ENCODE measurements around the gene TEX44. TPM values are rescaled to one million over a fixed set of nuclear protein-coding genes. Genes with fewer than 3 reads are reported as not detected.

Gene TEX44
- total and polyA plus RNA-seq, 2 of the 13 experiments (the other 11 are each of a cell fraction or from before 2014, with no cell fraction given): not detected

DNA sequence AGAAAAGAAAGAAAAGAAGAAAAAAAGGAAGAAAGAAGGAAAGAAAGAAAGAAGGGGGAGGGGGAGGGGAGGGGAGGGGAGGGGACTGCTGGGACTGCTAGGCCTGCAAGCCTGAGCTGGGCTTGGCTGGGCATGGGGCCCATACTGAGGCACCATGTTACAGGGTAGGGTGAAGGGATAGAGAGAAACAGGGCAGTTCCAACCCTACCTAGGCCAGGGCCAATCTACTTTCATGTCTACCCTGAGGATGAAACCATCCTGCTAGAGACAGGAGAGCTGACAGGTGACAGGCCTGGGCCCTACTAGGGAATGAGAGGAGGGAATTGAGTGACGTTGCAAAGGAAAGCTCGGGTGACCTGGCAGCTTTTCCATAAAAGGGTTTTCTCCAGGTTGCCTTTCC is 41.7 kb downstream of the TEX44 start:
- Histone ChIP-seq H2AFZ (ENCODE audit: low read length) (no peak overlapping the region), H4K20me1 (ENCODE audit: insufficient read depth, low read length) (no peaks in the 10 kb centered on the region), H3K27ac (ENCODE audit: extremely low read length, insufficient read depth, low read length) (no peak overlapping the region), H3K9me3 (ENCODE audit: low read length) (no peaks in the 10 kb centered on the region), H3K4me1 (ENCODE audit: insufficient read depth, low read length) (peaks cover 13% of the 10 kb centered on the region), H3K79me2 (ENCODE audit: insufficient read depth, low read length) (no peaks in the 10 kb centered on the region), H3K4me3 (replicated peaks in 1 of 3; ENCODE audit: insufficient read depth in 1 of 3, low read depth in 2 of 3, low read length in 3 of 3) (no peak overlapping the region), H3K4me2 (ENCODE audit: low read depth, low read length) (no peak overlapping the region), H3K9ac (ENCODE audit: insufficient read depth, low read depth, low read length) (no peak overlapping the region), H3K36me3 (replicated peaks in 1 of 2; ENCODE audit: control insufficient read depth in 1 of 2, insufficient read depth in 2 of 2, low read length in 2 of 2) (no peaks in the 10 kb centered on the region), H3K27me3 (ENCODE audit: control insufficient read depth in 1 of 2, insufficient read depth in 2 of 2, low read length in 2 of 2) (peaks cover 0 to 3% of the 10 kb centered on the region in 2 experiments; a peak in 1 of 5 replicates)
- intact Hi-C loops (cut with micrococcal nuclease; ENCODE audit: unreplicated experiment) (no loop called here), in situ Hi-C loops (cut with HindIII; ENCODE audit: extremely low pct_ligation_motif_present, low pct_unique_long_range_greater_than_20kb) (no loop called here)
- POLR2A ChIA-PET: no interaction called here
- BruUV-seq (replicated peaks): no TSS peak
- ATAC-seq (peak; percentile 45), DNase-seq (ENCODE audit: low spot score) (no peak), FAIRE-seq (no peak)
- 35% methylated on average over 2 of the region's 2 CpGs for WGBS (ENCODE audit: low lambda C conversion rate)
- CTCF ChIA-PET (ENCODE audit: low intra/inter-chr PET ratio, low total read pairs): no interaction called here
- TF ChIP-seq, protein P1, sequence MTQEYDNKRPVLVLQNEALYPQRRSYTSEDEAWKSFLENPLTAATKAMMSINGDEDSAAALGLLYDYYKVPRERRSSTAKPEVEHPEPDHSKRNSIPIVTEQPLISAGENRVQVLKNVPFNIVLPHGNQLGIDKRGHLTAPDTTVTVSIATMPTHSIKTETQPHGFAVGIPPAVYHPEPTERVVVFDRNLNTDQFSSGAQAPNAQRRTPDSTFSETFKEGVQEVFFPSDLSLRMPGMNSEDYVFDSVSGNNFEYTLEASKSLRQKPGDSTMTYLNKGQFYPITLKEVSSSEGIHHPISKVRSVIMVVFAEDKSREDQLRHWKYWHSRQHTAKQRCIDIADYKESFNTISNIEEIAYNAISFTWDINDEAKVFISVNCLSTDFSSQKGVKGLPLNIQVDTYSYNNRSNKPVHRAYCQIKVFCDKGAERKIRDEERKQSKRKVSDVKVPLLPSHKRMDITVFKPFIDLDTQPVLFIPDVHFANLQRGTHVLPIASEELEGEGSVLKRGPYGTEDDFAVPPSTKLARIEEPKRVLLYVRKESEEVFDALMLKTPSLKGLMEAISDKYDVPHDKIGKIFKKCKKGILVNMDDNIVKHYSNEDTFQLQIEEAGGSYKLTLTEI (CRISPR knock-in tag; conservative IDR thresholded peaks at IDR 0.05): no peak
- TF ChIP-seq KLF16 (CRISPR knock-in tag; IDR thresholded peaks at IDR 0.05) (no peak), PCBP1 (IDR thresholded peaks at IDR 0.05; ENCODE audit: borderline replicate concordance, low read depth, low read length) (peak; percentile 97), ZMYM3 (CRISPR knock-in tag; IDR thresholded peaks at IDR 0.05) (no peak), ZNF24 (IDR thresholded peaks at IDR 0.05) (no peak), HNRNPK (IDR thresholded peaks at IDR 0.05; ENCODE audit: low read depth, low read length, poor library complexity, severe bottlenecking) (peak; percentile 97), ZNF253 (CRISPR knock-in tag; IDR thresholded peaks at IDR 0.05; ENCODE audit: borderline replicate concordance) (no peak), PCBP2 (optimal IDR thresholded peaks at IDR 0.05; ENCODE audit: low read depth, low read length, poor library complexity, severe bottlenecking) (peak; percentile 86)
- TF ChIP-seq, protein P2, sequence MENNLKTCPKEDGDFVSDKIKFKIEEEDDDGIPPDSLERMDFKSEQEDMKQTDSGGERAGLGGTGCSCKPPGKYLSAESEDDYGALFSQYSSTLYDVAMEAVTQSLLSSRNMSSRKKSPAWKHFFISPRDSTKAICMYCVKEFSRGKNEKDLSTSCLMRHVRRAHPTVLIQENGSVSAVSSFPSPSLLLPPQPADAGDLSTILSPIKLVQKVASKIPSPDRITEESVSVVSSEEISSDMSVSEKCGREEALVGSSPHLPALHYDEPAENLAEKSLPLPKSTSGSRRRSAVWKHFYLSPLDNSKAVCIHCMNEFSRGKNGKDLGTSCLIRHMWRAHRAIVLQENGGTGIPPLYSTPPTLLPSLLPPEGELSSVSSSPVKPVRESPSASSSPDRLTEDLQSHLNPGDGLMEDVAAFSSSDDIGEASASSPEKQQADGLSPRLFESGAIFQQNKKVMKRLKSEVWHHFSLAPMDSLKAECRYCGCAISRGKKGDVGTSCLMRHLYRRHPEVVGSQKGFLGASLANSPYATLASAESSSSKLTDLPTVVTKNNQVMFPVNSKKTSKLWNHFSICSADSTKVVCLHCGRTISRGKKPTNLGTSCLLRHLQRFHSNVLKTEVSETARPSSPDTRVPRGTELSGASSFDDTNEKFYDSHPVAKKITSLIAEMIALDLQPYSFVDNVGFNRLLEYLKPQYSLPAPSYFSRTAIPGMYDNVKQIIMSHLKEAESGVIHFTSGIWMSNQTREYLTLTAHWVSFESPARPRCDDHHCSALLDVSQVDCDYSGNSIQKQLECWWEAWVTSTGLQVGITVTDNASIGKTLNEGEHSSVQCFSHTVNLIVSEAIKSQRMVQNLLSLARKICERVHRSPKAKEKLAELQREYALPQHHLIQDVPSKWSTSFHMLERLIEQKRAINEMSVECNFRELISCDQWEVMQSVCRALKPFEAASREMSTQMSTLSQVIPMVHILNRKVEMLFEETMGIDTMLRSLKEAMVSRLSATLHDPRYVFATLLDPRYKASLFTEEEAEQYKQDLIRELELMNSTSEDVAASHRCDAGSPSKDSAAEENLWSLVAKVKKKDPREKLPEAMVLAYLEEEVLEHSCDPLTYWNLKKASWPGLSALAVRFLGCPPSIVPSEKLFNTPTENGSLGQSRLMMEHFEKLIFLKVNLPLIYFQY (CRISPR knock-in tag; IDR thresholded peaks at IDR 0.05; ENCODE audit: borderline replicate concordance): no peak
